ELR (cell line): ENCODE results near the gene MST1R.
"Not testable (repeated sequence)": the region's sequence is repeated elsewhere in the genome, so short reads cannot be mapped to it uniquely, and the experiment has no call there.

Experiments
- DNase-seq: peaks from one replicate; pipeline ENCODE4 v3.0.0-alpha.2; 2015; ENCODE audit warnings: low read depth

Gene MST1R

DNA sequence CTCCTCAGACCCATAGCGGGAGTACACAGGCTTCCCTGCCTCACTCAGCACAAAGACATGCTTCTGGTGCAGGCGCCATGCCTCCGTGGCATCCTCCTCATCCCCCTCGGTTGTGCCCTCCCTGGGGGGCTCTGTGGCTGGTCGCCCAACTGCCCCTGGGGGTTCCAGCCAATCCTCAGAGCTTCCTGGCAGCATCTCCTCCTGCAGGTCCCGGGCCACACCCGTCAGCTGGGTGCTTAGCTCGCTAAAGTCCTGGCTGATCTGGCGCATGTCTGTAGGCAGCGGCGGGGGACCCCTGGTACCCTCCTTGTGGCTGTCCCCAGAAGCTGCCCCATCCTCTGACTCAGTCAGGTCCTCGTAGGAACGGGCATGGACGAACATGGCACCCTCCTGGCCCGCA lies 7.9 kb upstream of the MST1R start:
- DNase-seq: no peak

DNA sequence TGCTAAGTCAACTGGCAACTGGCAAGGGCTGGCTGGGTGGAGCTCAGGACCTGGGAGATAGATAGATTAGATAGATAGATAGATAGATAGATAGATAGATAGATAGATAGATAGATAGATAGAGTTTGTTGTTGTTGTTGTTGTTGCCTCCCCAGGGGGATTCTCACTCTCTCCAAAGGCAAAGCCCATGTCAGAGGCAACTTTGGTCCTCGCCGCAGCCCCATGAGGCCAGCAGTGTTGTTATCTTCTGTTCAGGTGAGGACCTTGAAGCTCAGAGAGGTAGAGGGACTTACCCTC lies 7.4 kb upstream of the MST1R start:
- no peak for DNase-seq

GRCh38 chr3:49910409-49911123 lies 6.9 kb upstream of the MST1R start:
- DNase-seq: no peak

DNA sequence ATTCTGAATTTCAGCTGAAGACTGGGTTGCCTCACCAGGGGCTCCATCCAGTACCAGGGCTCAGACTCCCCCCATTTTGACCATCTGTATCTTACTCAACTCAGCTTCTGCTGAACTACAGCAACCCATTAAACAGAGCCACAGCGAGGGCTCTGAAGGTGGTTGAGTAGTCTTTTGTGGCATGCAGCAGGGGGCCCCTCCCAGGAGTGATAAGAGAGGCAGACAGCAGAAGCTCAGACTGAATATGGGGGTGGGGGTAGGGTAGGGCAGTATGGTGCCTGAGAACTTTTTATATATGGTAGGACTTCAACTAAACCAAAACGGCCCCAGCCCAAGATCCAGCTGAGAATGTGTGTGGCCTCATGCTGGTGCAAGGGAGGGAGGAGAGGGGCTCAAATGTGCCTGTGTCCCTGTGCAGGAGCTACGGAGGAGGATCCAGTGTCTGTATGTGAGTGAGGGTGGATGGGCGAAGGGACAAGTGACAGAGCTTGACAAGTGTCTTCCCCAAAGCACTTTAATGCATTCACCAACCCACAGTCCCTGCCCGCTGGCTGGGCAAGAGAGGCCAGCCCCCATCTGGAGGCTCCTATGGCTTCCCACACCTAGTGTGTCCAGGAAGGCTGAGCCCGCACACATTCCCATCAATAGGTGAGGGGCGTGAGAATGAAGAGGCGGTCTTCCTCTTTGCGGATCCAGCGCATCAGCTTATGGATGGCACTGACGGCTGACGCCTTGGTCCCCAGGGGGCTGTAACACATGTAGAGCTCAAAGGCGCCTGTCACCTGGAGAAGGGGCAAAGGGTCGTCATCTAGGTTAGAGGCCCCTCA lies 4.9 kb upstream of the MST1R start:
- DNase-seq: no peak

GRCh38 chr3:49906073-49906743 lies 2.5 kb upstream of the MST1R start:
- DNase-seq: peak; percentile 66

- DNase-seq: not testable (repeated sequence)
Measured at GRCh38 chr3:49904448-49904847, 775 bp upstream of the MST1R start.

GRCh38 chr3:49902511-49903345 lies 945 bp downstream of the MST1R start:
- DNase-seq: no peak

DNA sequence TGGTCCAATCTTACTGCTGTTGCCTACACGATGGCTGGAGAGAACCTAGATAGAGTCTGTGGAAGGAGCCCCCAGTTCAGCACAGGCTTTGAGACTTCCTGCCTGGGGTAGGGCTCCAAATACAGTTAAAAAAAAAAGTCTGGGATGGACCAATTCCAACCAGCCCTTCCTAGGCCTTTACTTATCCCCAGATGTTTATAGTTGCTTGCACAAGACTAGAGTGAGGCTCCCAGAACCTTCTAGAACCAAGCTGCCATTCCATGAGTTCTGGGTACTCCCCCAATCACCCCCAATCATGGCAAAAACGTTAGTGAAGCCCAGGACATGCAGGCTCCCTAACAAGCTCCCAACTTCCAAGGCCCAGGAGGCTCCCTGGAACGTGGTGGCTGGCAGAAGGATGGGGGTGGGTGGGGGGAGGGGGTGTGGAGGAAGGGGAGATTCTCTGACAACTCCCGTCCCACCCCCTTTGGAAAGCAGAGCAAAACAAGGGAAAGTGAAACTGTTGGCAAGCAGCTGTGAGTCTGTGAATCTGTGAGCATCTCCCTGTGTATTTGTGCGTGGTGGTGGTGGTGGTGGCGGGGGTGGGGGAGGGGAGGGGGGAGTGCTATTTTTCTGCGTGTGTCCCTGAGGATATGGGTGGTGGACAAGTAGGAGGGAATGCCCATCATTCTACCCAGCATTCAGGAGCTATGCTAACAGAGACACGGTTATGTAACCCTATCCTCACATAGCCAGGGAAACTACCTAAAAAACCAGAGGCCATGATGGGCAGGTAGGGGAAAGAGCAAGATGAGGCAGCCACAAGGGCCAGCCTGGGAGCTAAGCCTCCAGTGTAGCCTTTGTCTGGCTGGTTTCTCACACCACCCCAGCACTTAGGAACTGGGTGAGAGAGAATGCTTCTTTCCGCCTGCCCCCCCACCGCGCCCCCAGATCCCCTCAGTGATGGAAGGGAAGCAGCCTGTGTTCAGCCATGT lies 2.0 kb downstream of the MST1R start:
- no peak for DNase-seq

DNA sequence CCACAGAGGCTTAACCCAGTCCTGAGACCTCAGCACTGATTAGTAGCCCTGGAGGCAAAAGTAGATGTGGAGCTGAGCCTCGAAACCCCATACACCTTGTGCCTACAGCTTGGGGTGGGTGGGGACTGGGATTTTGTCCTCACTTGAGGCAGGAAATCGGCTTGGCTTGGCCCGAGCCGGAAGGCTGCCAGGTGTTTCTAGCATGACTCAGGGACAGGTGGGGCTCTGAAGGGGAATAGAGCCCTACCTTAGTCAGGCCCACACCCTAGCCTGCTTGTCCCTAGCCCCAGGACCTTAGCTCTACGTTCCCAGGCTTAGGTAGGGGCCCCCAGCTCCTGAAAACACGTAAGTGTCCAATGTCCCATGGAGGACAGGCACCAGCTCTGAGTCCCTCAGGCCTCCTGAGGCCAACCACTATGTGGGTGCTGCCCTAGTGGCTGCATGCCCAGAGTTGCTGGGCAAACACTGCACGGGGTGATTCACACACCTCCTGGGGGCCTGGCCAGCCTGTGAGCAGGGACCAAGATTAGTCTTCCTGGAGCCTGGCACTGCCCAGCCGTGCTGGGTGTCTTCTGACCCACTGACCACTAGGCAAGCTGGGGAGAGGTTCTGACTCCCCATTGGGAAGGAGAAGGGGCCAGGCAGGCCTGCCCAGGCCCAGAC lies 3.1 kb downstream of the MST1R start:
- DNase-seq: peak; percentile 52

- DNase-seq: peak; percentile 17
Measured at GRCh38 chr3:49899815-49900214, 3.9 kb downstream of the MST1R start.

GRCh38 chr3:49898991-49899390 lies 4.7 kb downstream of the MST1R start:
- DNase-seq: no peak

GRCh38 chr3:49896345-49896744 lies 7.3 kb downstream of the MST1R start:
- no peak for DNase-seq

GRCh38 chr3:49895791-49896190 lies 7.9 kb downstream of the MST1R start:
- no peak for DNase-seq

DNA sequence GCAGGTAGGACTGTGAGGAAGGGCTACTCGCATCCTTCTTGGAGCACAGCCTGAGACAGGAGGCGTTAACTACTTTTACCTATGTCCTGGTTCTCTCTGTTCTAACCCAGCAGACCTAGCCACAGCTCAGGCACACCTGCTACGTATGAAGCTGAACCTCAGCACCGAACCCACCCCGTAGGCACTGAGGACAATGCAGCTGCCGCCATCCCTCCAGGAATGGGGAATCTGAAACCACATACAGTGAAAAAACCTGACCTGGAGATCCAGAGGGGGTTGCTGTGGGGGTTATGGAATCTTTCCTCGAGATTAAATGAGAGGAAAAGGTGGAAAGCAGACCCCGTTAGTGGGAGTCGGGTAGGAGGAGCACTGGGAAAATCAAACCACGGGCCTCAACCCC lies 14.4 kb downstream of the MST1R start:
- no peak for DNase-seq

GRCh38 chr3:49886922-49887265 lies 16.8 kb downstream of the MST1R start:
- no peak for DNase-seq

DNA sequence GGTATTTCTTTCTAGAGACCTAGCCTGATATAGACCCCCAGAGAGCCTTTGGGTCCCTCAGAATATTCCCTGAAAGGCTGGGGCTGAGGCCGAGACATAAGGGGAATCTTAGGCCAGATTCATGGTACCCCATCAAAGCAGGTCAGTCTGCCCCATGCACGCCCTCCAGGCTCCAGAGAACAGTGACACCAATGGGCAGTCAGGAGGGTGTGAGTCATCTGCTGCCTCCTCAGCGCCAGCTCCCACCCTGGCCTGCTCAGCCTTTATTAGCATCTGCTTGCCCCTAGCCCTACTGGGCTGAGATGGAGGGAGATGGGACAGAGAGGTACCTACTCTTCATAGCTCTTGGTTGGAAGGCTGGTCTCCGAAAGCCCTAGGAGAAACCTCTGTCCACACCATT lies 19.7 kb downstream of the MST1R start:
- peak; percentile 49 for DNase-seq

- DNase-seq: no peak
Measured at GRCh38 chr3:49882166-49882565, 21.5 kb downstream of the MST1R start.

GRCh38 chr3:49880581-49881315 lies 22.9 kb downstream of the MST1R start:
- DNase-seq: no peak

DNA sequence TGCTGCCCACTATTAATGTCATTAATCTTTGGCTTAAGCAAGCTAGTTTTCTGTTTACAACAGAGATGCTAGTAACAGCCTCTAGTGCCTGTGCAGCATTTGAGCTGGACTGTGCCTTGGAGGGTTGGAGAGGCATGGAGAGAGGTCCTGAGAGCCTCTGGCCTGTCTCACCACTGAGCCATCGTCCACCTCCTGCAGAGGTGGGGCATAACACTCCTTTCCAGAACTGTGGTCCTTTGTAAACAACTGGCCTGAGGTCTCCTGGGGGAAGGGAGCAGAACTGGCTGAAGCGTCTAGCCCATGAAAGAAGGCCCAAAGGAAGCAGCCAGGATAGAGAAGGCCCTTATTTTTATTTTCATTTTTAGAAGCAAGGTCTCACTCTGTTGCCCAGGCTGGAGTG lies 24.0 kb downstream of the MST1R start:
- DNase-seq: no peak

DNA sequence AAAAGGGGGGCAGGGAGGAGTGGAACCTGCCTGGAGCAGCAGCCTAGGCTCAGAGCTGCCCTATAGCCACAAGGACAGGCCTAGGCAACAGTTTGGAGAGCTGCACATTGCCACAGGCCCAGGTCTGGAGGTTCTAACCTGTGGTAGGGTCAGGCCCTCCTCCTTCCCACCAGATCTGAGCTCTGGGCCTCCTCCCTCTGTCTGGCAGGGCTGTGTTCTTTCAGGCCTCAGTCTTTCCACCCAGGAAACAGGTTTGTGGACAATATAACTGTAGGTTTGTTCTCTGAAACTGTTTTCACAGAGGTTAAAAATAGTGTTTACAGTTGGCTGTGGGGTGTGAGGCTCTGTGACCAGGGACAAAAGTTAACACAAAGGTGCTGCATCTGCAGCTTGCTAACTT lies 25.0 kb downstream of the MST1R start:
- DNase-seq: no peak
